ENCODE data around the gene SSBP2.
A peak's percentile ranks its signal among the peaks of the same experiment; 100 is the strongest.
"Not testable (repeated sequence)": the region's sequence is repeated elsewhere in the genome, so short reads cannot be mapped to it uniquely, and the experiment has no call there.

Gene SSBP2

DNA sequence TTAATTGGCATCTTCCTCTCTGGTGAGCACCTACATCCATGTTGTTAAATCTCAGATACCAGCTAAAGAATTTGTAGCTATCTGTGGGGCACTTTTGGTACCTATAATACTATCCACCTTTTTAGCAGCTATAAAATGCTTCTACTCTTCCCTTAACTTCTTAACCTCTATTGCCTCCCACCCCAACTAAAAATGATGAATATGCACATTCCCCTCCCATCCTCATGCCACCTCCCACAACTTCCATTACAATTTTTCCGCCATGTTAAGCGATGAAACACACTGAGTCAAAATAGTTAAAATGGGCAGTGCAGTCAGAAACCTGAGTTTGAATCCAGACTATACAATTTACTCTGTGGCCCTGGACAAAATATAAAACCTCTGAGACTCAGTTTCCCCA, 10.1 kb downstream of the SSBP2 start:
- no peak for DNase-seq (ENCODE audit: low spot score in 2 of 2)
- ATAC-seq (ENCODE audit: low read depth) = no peak
- Mint-ChIP-seq H3K27me3 (no peaks in the 10 kb centered on the region), H3K4me3 (no peak overlapping the region), H3K9me3 (no peaks in the 10 kb centered on the region), H3K4me1 (peaks cover 17% of the 10 kb centered on the region), H3K36me3 (peaks cover 6% of the 10 kb centered on the region), H3K27ac (no peak overlapping the region)

GRCh38 chr5:81739291-81739690, 11.6 kb downstream of the SSBP2 start:
- H3K4me3 Mint-ChIP-seq = no peak overlapping the region
- no peaks in the 10 kb centered on the region for H3K9me3 Mint-ChIP-seq
- peaks cover 6% of the 10 kb centered on the region for H3K36me3 Mint-ChIP-seq
- ATAC-seq (ENCODE audit: low read depth) (no peak), DNase-seq (ENCODE audit: low spot score in 2 of 2) (no peak)
- no peak overlapping the region for H3K27ac Mint-ChIP-seq
- peaks cover 19% of the 10 kb centered on the region for H3K4me1 Mint-ChIP-seq
- H3K27me3 Mint-ChIP-seq = no peaks in the 10 kb centered on the region

GRCh38 chr5:81729276-81729675, 21.6 kb downstream of the SSBP2 start:
- Mint-ChIP-seq H3K27me3 (no peaks in the 10 kb centered on the region), H3K4me1 (peaks cover 26% of the 10 kb centered on the region), H3K9me3 (no peaks in the 10 kb centered on the region)

DNA sequence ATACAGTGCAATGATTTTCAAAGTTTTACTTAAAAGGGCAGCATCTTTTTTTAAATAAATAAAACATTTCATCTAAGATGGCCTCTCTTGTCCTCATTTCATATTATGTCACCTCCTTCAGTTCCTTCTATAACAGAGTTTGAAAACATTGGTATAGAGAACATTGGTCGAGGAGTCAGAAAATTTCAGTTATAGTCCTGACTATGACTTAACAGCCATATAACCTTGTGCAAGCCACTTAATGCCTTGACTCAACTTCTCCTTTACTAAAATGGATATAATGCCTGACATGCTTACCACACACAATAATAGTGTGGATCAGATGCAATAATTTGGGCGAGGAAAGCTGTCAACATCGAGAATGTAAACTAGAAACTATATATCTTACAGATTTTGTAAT, 22.6 kb downstream of the SSBP2 start:
- Mint-ChIP-seq H3K9me3 (no peaks in the 10 kb centered on the region), H3K4me1 (peaks cover 27% of the 10 kb centered on the region), H3K4me3 (no peak overlapping the region), H3K27ac (no peak overlapping the region), H3K27me3 (no peaks in the 10 kb centered on the region), H3K36me3 (peaks cover 2% of the 10 kb centered on the region)
- DNase-seq (ENCODE audit: low spot score in 2 of 2) (no peak), ATAC-seq (ENCODE audit: low read depth) (no peak)

More at GRCh38 chr5:81729276-81729675, 21.6 kb downstream of the SSBP2 start:
- Mint-ChIP-seq H3K36me3 (peaks cover 3% of the 10 kb centered on the region), H3K27ac (no peak overlapping the region), H3K4me3 (no peak overlapping the region)
- DNase-seq (ENCODE audit: low spot score in 2 of 2) (no peak), ATAC-seq (ENCODE audit: low read depth) (no peak)

- peaks cover 2% of the 10 kb centered on the region for H3K36me3 Mint-ChIP-seq
- no peaks in the 10 kb centered on the region for H3K9me3 Mint-ChIP-seq
- ATAC-seq (ENCODE audit: low read depth) (no peak), DNase-seq (ENCODE audit: low spot score in 2 of 2) (no peak)
- peaks cover 25% of the 10 kb centered on the region for H3K4me1 Mint-ChIP-seq
- H3K27me3 Mint-ChIP-seq = no peaks in the 10 kb centered on the region
- no peak overlapping the region for H3K27ac Mint-ChIP-seq
- no peak overlapping the region for H3K4me3 Mint-ChIP-seq
These were observed 24.6 kb downstream of the SSBP2 start for GRCh38 chr5:81726297-81726696.

DNA sequence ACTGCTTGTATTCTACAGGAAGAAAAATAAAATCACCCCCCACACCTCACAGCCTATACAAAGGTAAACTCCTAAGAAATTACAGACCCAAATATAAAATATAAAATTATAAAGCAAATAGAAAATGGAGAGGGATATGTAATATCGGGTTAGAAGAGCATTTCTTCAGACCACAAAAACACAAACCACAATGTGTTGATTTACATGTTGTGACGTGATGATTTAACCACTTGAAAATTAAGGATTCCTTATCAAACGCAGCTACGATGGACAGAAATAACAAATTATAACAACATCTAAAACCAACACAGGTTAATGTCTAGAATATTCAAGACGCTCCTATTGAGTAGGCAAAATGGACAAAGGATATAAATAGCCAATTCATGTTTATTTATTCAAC, 26.3 kb downstream of the SSBP2 start:
- Mint-ChIP-seq H3K27ac (no peak overlapping the region), H3K4me1 (peaks cover 29% of the 10 kb centered on the region), H3K9me3 (no peaks in the 10 kb centered on the region), H3K36me3 (peaks cover 2% of the 10 kb centered on the region), H3K4me3 (no peak overlapping the region), H3K27me3 (no peaks in the 10 kb centered on the region)
- no peak for DNase-seq (ENCODE audit: low spot score in 2 of 2)
- ATAC-seq (ENCODE audit: low read depth) = no peak

GRCh38 chr5:81724108-81724507, 26.8 kb downstream of the SSBP2 start:
- Mint-ChIP-seq H3K4me1 (peaks cover 31% of the 10 kb centered on the region), H3K4me3 (no peak overlapping the region), H3K27me3 (no peaks in the 10 kb centered on the region), H3K9me3 (no peaks in the 10 kb centered on the region), H3K36me3 (peaks cover 2% of the 10 kb centered on the region), H3K27ac (no peak overlapping the region)
- no peak for ATAC-seq (ENCODE audit: low read depth)
- no peak for DNase-seq (ENCODE audit: low spot score in 2 of 2)

GRCh38 chr5:81721049-81721448, 29.8 kb downstream of the SSBP2 start:
- DNase-seq (ENCODE audit: low spot score in 2 of 2) = no peak
- Mint-ChIP-seq H3K4me1 (peaks cover 26% of the 10 kb centered on the region), H3K27ac (no peak overlapping the region), H3K9me3 (no peaks in the 10 kb centered on the region), H3K4me3 (no peak overlapping the region), H3K27me3 (no peaks in the 10 kb centered on the region), H3K36me3 (peaks cover 4% of the 10 kb centered on the region)
- ATAC-seq (ENCODE audit: low read depth) = no peak

DNA sequence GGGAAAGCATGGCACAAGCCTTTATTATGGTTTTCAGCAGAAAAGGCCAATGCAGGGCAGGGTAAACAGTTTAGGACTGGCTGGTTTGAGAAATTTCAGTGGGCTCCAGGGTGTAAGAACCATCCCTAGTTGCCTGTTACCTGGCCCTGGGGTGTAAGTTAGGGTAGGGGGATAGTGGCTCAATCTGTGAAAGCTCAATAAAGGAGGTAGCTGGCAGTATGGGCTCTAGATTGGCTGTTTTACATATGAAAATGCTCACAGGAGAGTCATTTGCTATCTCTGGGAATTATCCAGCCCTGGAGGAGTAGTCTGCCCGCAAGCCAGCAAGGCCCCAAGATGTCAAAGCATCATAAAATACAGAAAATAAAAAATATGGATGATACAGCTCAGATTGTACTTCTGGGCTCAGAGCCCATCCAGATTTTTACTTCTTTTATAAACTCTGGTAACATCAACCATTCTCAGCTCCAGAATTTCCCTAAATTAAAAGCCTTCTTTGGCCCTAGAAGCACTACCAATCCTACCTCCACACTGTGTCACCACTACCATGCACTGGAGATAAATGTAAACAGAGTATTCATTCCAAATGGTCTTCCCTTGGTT, 31.1 kb downstream of the SSBP2 start:
- no peak for ATAC-seq (ENCODE audit: low read depth)

DNA sequence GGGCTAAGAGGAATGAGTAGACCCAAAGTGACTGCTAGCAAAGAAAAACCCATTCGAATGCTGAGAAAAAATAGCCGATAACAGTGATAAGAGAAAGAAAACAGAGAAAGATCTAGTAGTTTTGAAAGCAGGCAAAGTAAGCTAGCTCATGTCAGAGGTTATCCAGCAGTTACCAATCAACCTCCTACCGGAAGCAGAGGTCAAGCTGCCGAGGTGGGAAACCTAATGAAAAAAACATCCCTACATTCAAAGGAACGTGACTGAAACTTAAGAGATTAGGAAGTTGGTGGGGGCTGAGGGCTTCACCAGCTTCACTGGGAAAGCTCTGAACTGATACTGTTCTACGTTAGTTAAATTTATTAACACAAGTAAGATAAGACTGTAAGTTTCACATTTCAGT, 32.6 kb downstream of the SSBP2 start:
- Mint-ChIP-seq H3K9me3 (no peaks in the 10 kb centered on the region), H3K27ac (peak overlapping the region; percentile 4), H3K36me3 (peaks cover 14% of the 10 kb centered on the region), H3K4me1 (peaks cover 21% of the 10 kb centered on the region), H3K4me3 (no peak overlapping the region), H3K27me3 (no peaks in the 10 kb centered on the region)
- no peak for DNase-seq (ENCODE audit: low spot score in 2 of 2)
- ATAC-seq (ENCODE audit: low read depth) = no peak

More for the DNA sequence above, 31.1 kb downstream of the SSBP2 start:
- no peak for DNase-seq (ENCODE audit: low spot score in 2 of 2)
- H3K27me3 Mint-ChIP-seq = no peaks in the 10 kb centered on the region
- H3K27ac Mint-ChIP-seq = no peak overlapping the region
- H3K4me1 Mint-ChIP-seq = peaks cover 23% of the 10 kb centered on the region
- no peak overlapping the region for H3K4me3 Mint-ChIP-seq
- peaks cover 6% of the 10 kb centered on the region for H3K36me3 Mint-ChIP-seq
- no peaks in the 10 kb centered on the region for H3K9me3 Mint-ChIP-seq

DNA sequence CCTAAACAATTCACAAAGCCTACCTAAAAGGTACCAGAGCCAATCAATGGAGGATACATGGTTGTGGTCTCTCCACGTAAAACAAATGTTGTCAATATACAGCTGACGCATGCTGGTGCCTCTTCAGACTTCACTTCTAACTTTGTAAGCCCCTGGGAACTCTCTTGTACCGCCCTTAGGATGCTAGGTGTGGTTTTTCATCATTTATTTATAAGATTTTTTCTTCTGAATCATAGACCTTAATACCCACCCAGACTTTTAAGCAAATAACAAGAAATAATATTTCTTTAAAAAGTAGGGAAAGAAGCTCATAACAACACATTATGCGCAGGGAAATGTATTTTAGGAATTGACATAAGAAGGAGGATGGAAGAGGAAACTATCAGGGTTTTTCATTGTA, 33.0 kb downstream of the SSBP2 start:
- Mint-ChIP-seq H3K36me3 (peaks cover 14% of the 10 kb centered on the region), H3K27me3 (no peaks in the 10 kb centered on the region), H3K4me1 (peaks cover 21% of the 10 kb centered on the region), H3K27ac (peak overlapping the region; percentile 4), H3K9me3 (no peaks in the 10 kb centered on the region), H3K4me3 (no peak overlapping the region)
- ATAC-seq (ENCODE audit: low read depth) (no peak), DNase-seq (ENCODE audit: low spot score in 2 of 2) (no peak)

GRCh38 chr5:81717226-81717625, 33.7 kb downstream of the SSBP2 start:
- no peak overlapping the region for H3K27ac Mint-ChIP-seq
- DNase-seq (ENCODE audit: low spot score in 2 of 2) (no peak), ATAC-seq (ENCODE audit: low read depth) (no peak)
- H3K9me3 Mint-ChIP-seq = no peaks in the 10 kb centered on the region
- peaks cover 14% of the 10 kb centered on the region for H3K36me3 Mint-ChIP-seq
- H3K4me3 Mint-ChIP-seq = no peak overlapping the region
- H3K27me3 Mint-ChIP-seq = no peaks in the 10 kb centered on the region
- H3K4me1 Mint-ChIP-seq = peaks cover 19% of the 10 kb centered on the region

- not testable (repeated sequence) for H3K27me3 Mint-ChIP-seq; DNase-seq (ENCODE audit: low spot score in 2 of 2); H3K9me3 Mint-ChIP-seq; H3K27ac Mint-ChIP-seq; H3K4me3 Mint-ChIP-seq; ATAC-seq (ENCODE audit: low read depth)
- Mint-ChIP-seq H3K36me3 (peaks cover 14% of the 10 kb centered on the region), H3K4me1 (peaks cover 16% of the 10 kb centered on the region)
These were observed 36.8 kb downstream of the SSBP2 start for GRCh38 chr5:81714076-81714475.

- Mint-ChIP-seq H3K4me1 (peaks cover 11% of the 10 kb centered on the region), H3K27me3 (no peaks in the 10 kb centered on the region)
These were observed 42.0 kb downstream of the SSBP2 start for GRCh38 chr5:81708889-81709288.

GRCh38 chr5:81703840-81704239, 47.1 kb downstream of the SSBP2 start:
- DNase-seq (ENCODE audit: low spot score in 2 of 2) (no peak), ATAC-seq (ENCODE audit: low read depth) (no peak)
- Mint-ChIP-seq H3K9me3 (peaks cover 7% of the 10 kb centered on the region), H3K27ac (no peak overlapping the region), H3K4me1 (peaks cover 16% of the 10 kb centered on the region), H3K27me3 (no peaks in the 10 kb centered on the region), H3K36me3 (peaks cover 25% of the 10 kb centered on the region), H3K4me3 (no peak overlapping the region)

More at GRCh38 chr5:81708889-81709288, 42.0 kb downstream of the SSBP2 start:
- Mint-ChIP-seq H3K36me3 (peaks cover 15% of the 10 kb centered on the region), H3K4me3 (no peak overlapping the region), H3K27ac (no peak overlapping the region), H3K9me3 (peaks cover 2% of the 10 kb centered on the region)
- no peak for DNase-seq (ENCODE audit: low spot score in 2 of 2)
- ATAC-seq (ENCODE audit: low read depth) = no peak
